ENCODE data around the gene IRF9. TPM values are rescaled to one million over a fixed set of nuclear protein-coding genes. Genes with fewer than 3 reads are reported as not detected.
A peak's percentile ranks its signal among the peaks of the same experiment; 100 is the strongest.
"Not testable (repeated sequence)": the region's sequence is repeated elsewhere in the genome, so short reads cannot be mapped to it uniquely, and the experiment has no call there.

Gene IRF9
- total RNA-seq, 1 donor from 2014 or later: 66.5 TPM

GRCh38 chr14:24195186-24196070 lies 34.4 kb downstream of the IRF9 start, which contains the start of gene TM9SF1:
TM9SF1 (minus strand) TSS chr14:24195441; CDS start chr14:24195019, 422 bp downstream.
- DNase-seq (ENCODE audit: low read depth): peak; percentile 48
- H3K36me3 ChIP-seq (ENCODE audit: control insufficient read depth, insufficient read depth, low read length): peaks cover 3% of the 10 kb centered on the region
- H3K4me3 ChIP-seq (ENCODE audit: low read depth, low read length): peak within 1 kb of the TSS; percentile 92
- no peak for TF ChIP-seq CTCF (IDR thresholded peaks at IDR 0.05; ENCODE audit: insufficient read depth, low read length, poor library complexity, severe bottlenecking)
- H3K27me3 ChIP-seq (ENCODE audit: control insufficient read depth, insufficient read depth, low read length): no peaks in the 10 kb centered on the region

- H3K27me3 ChIP-seq (ENCODE audit: control insufficient read depth, insufficient read depth, low read length): no peaks in the 10 kb centered on the region
- no peak for TF ChIP-seq CTCF (IDR thresholded peaks at IDR 0.05; ENCODE audit: insufficient read depth, low read length, poor library complexity, severe bottlenecking)
- peaks cover 3% of the 10 kb centered on the region for H3K36me3 ChIP-seq (ENCODE audit: control insufficient read depth, insufficient read depth, low read length)
- peak overlapping the region; percentile 92 for H3K4me3 ChIP-seq (ENCODE audit: low read depth, low read length)
- no peak for DNase-seq (ENCODE audit: low read depth)
Measured at GRCh38 chr14:24196071-24197055, 35.3 kb downstream of the IRF9 start.

GRCh38 chr14:24197056-24197450 lies 36.0 kb downstream of the IRF9 start:
- H3K36me3 ChIP-seq (ENCODE audit: control insufficient read depth, insufficient read depth, low read length): peaks cover 3% of the 10 kb centered on the region
- H3K27me3 ChIP-seq (ENCODE audit: control insufficient read depth, insufficient read depth, low read length): no peaks in the 10 kb centered on the region
- no peak for TF ChIP-seq CTCF (IDR thresholded peaks at IDR 0.05; ENCODE audit: insufficient read depth, low read length, poor library complexity, severe bottlenecking)
- no peak for DNase-seq (ENCODE audit: low read depth)
- H3K4me3 ChIP-seq (ENCODE audit: low read depth, low read length): no peak overlapping the region

- Histone ChIP-seq H3K4me3 (ENCODE audit: low read depth, low read length) (no peak overlapping the region), H3K27me3 (ENCODE audit: control insufficient read depth, insufficient read depth, low read length) (no peaks in the 10 kb centered on the region), H3K36me3 (ENCODE audit: control insufficient read depth, insufficient read depth, low read length) (peaks cover 1% of the 10 kb centered on the region)
- TF ChIP-seq CTCF (IDR thresholded peaks at IDR 0.05; ENCODE audit: insufficient read depth, low read length, poor library complexity, severe bottlenecking): no peak
- no peak for DNase-seq (ENCODE audit: low read depth)
Measured at GRCh38 chr14:24198814-24199524, 37.9 kb downstream of the IRF9 start.

GRCh38 chr14:24202538-24202937 lies 41.5 kb downstream of the IRF9 start:
- not testable (repeated sequence) for H3K36me3 ChIP-seq (ENCODE audit: control insufficient read depth, insufficient read depth, low read length); H3K27me3 ChIP-seq (ENCODE audit: control insufficient read depth, insufficient read depth, low read length); H3K4me3 ChIP-seq (ENCODE audit: low read depth, low read length); DNase-seq (ENCODE audit: low read depth)

GRCh38 chr14:24203249-24203886 lies 42.3 kb downstream of the IRF9 start:
- H3K36me3 ChIP-seq (ENCODE audit: control insufficient read depth, insufficient read depth, low read length); H3K4me3 ChIP-seq (ENCODE audit: low read depth, low read length); DNase-seq (ENCODE audit: low read depth); H3K27me3 ChIP-seq (ENCODE audit: control insufficient read depth, insufficient read depth, low read length): not testable (repeated sequence)

Measured in kidney epithelial cell (primary cell).